Muscle of leg (tissue), 11 donors: ENCODE measurements around the gene PIEZO1. TPM values are rescaled to one million over a fixed set of nuclear protein-coding genes. Genes with fewer than 3 reads are reported as not detected.

Experiments
- DNase-seq: peaks from one replicate; pipeline ENCODE4 v3.0.0; 2013
- H3K27ac ChIP-seq: one replicate; pipeline ENCODE4 v1.5.1; 2013; ENCODE audit warnings: mild to moderate bottlenecking, low read length, control low read depth
- H3K27me3 ChIP-seq: one replicate; pipeline ENCODE4 v1.6.1; 2013; ENCODE audit warnings: low read length; ENCODE audit not compliant: control insufficient read depth, insufficient read depth
- H3K36me3 ChIP-seq: one replicate; pipeline ENCODE4 v1.6.1; 2013; ENCODE audit warnings: low read length; ENCODE audit not compliant: control insufficient read depth, insufficient read depth
- H3K4me1 ChIP-seq: one replicate; pipeline ENCODE4 v1.6.1; 2013; ENCODE audit warnings: low read length; ENCODE audit not compliant: control insufficient read depth, insufficient read depth
- H3K4me3 ChIP-seq: one replicate; pipeline ENCODE4 v1.5.1; 2013; ENCODE audit warnings: low read length, control low read depth
- H3K9me3 ChIP-seq: replicated peaks from 2 replicates; pipeline ENCODE4 v1.6.1; 2013; ENCODE audit warnings: low read depth, low read length; ENCODE audit not compliant: control insufficient read depth
- WGBS: methylation state at CpG from one replicate; pipeline ENCODE4 v1.1.5; 2013; ENCODE audit warnings: missing lambda C conversion rate; ENCODE audit not compliant: insufficient coverage; 5-methylcytosine and 5-hydroxymethylcytosine counted together
- polyA plus RNA-seq, 8 donors: library from polyadenylated mRNA; unstranded; fragments of 120-200 nt; gene quantifications; one replicate each; pipeline versions ENCODE4 v1.2.1 to v1.2.3, GENCODE V29; 2013; ENCODE audit warnings: inconsistent platforms in 1 of 8, low replicate concordance in 1 of 8; ENCODE audit not compliant: insufficient read length in 8 of 8, insufficient read depth in 1 of 8
- total RNA-seq: library from RNA; stranded (reverse); fragments of 120-200 nt; gene quantifications from one replicate; pipeline ENCODE4 v1.2.4, GENCODE V29; 2013

PIEZO1 gene
- total and polyA plus RNA-seq, 9 donors, result 48.6 to 75.6 (median 59.3) TPM

GRCh38 chr16:88752386-88753002 lies 32.5 kb downstream of the PIEZO1 start:
- DNase-seq, result peak; percentile 46
- Histone ChIP-seq H3K4me1 (peaks cover 18% of the 10 kb centered on the region), H3K27ac (no peak overlapping the region), H3K4me3 (no peak overlapping the region), H3K9me3 (no peaks in the 10 kb centered on the region), H3K36me3 (peaks cover 4% of the 10 kb centered on the region), H3K27me3 (no peaks in the 10 kb centered on the region)
- 60% methylated on average over 7 of the region's 16 CpGs for WGBS

DNA sequence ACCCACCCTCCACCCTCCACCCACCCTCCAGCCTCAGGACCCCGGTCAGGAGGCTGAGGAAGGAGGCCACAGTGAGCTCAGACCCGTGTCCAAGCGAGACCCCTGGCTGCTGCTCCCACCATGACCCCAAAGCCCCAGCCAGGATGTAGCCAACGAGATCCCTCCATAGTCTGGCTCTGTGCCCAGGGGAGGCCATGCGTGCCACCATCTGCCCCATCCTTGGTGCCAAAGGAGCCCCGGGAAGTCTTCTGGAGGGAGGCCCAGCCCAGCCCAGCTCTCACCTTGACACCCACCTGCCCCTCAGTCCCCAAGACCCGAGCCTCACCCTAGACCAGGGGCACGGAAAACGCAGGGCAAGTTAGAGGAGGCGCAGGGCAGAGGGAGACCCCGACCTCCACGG lies 34.2 kb downstream of the PIEZO1 start:
- peaks cover 34% of the 10 kb centered on the region for H3K4me1 ChIP-seq
- no peak for DNase-seq
- no peaks in the 10 kb centered on the region for H3K27me3 ChIP-seq
- H3K36me3 ChIP-seq, result peaks cover 4% of the 10 kb centered on the region
- no peak overlapping the region for H3K27ac ChIP-seq
- no peak overlapping the region for H3K4me3 ChIP-seq
- WGBS, result 79% methylated on average over 12 of the region's 12 CpGs
- no peaks in the 10 kb centered on the region for H3K9me3 ChIP-seq

- H3K27me3 ChIP-seq, result peaks cover 2% of the 10 kb centered on the region
- no peaks in the 10 kb centered on the region for H3K9me3 ChIP-seq
- no peak overlapping the region for H3K27ac ChIP-seq
- no peak for DNase-seq
- H3K4me1 ChIP-seq, result peaks cover 44% of the 10 kb centered on the region
- no peak overlapping the region for H3K4me3 ChIP-seq
- whole genome bisulfite sequencing, result 94% methylated on average over 18 of the region's 26 CpGs
- peaks cover 4% of the 10 kb centered on the region for H3K36me3 ChIP-seq
Observed at GRCh38 chr16:88749358-88749757, 35.7 kb downstream of the PIEZO1 start.

DNA sequence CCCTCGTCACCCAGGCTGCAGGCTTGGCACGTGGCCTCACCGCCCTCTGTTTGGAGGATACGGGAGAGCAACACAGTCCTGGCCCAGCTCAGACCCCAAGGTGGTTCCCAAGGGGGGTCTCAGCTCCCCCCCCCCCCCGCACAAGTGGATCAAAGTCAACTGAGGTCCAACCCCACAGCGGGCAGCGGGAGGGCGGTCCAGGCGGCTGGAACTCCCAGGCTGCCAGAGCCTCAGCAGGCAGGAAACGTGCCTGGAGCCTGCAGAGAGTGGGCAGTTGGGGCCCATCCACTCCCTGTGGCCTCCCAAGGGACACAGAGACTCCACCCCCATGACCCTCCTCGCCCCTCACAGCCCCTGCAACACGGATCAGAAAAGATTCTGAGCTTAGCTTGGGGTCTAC lies 36.7 kb downstream of the PIEZO1 start:
- WGBS, result 85% methylated on average over 7 of the region's 12 CpGs
- Histone ChIP-seq H3K4me3 (no peak overlapping the region), H3K4me1 (peaks cover 49% of the 10 kb centered on the region), H3K27me3 (peaks cover 2% of the 10 kb centered on the region), H3K27ac (no peak overlapping the region), H3K36me3 (peaks cover 4% of the 10 kb centered on the region), H3K9me3 (no peaks in the 10 kb centered on the region)
- no peak for DNase-seq

DNA sequence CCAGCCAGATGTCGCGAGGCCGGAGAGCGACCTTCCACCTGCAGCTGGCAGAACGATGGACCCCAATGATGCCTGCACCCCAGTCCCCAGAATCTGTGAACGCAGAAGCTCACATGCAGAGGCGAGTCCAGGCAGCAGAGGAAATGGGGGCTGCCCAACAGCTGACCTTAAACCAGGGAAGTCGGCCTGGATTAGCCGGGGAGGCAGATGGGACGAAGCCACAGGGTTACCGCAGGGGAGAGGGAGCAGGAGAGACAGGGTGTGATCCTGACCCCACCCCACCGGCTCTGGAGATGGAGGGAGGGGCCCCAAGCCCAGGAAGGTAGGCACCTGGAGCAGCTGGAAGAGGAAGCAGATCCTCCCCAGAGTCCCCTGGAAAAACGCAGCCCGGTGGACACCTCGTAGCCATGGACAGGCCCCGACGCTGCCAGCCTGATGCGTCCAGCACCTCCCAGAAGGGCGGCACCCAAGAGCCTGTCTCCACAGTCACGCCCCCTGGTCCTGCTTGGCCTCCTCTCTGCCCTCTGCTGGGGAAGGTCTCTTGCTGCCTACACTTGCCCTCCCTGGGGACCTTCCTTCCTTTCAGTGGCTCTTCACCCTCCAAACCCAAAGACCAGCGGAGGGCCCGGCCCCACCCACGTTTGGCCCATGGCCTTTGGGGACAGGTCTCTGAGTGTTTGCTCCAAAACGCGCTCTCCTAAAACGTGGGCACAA lies 37.3 kb downstream of the PIEZO1 start:
- DNase-seq, result no peak
- Histone ChIP-seq H3K27me3 (peaks cover 2% of the 10 kb centered on the region), H3K4me1 (peaks cover 51% of the 10 kb centered on the region), H3K27ac (no peak overlapping the region), H3K36me3 (peaks cover 4% of the 10 kb centered on the region), H3K4me3 (no peak overlapping the region), H3K9me3 (no peaks in the 10 kb centered on the region)
- WGBS, result 70% methylated on average over 24 of the region's 26 CpGs

GRCh38 chr16:88746506-88746905 lies 38.5 kb downstream of the PIEZO1 start:
- peaks cover 48% of the 10 kb centered on the region for H3K4me1 ChIP-seq
- peak overlapping the region; percentile 93 for H3K27ac ChIP-seq
- peaks cover 2% of the 10 kb centered on the region for H3K27me3 ChIP-seq
- no peaks in the 10 kb centered on the region for H3K9me3 ChIP-seq
- 13% methylated on average over 12 of the region's 17 CpGs for WGBS
- DNase-seq, result peak; percentile 93
- H3K4me3 ChIP-seq, result no peak overlapping the region
- no peaks in the 10 kb centered on the region for H3K36me3 ChIP-seq

- no peak overlapping the region for H3K4me3 ChIP-seq
- H3K9me3 ChIP-seq, result no peaks in the 10 kb centered on the region
- H3K36me3 ChIP-seq, result peaks cover 13% of the 10 kb centered on the region
- H3K27ac ChIP-seq, result peak overlapping the region; percentile 59
- peaks cover 61% of the 10 kb centered on the region for H3K4me1 ChIP-seq
- WGBS, result 32% methylated on average over 25 of the region's 39 CpGs
- H3K27me3 ChIP-seq, result peaks cover 2% of the 10 kb centered on the region
- DNase-seq, result peak; percentile 68
Observed at GRCh38 chr16:88744577-88745521, 40.2 kb downstream of the PIEZO1 start.

DNA sequence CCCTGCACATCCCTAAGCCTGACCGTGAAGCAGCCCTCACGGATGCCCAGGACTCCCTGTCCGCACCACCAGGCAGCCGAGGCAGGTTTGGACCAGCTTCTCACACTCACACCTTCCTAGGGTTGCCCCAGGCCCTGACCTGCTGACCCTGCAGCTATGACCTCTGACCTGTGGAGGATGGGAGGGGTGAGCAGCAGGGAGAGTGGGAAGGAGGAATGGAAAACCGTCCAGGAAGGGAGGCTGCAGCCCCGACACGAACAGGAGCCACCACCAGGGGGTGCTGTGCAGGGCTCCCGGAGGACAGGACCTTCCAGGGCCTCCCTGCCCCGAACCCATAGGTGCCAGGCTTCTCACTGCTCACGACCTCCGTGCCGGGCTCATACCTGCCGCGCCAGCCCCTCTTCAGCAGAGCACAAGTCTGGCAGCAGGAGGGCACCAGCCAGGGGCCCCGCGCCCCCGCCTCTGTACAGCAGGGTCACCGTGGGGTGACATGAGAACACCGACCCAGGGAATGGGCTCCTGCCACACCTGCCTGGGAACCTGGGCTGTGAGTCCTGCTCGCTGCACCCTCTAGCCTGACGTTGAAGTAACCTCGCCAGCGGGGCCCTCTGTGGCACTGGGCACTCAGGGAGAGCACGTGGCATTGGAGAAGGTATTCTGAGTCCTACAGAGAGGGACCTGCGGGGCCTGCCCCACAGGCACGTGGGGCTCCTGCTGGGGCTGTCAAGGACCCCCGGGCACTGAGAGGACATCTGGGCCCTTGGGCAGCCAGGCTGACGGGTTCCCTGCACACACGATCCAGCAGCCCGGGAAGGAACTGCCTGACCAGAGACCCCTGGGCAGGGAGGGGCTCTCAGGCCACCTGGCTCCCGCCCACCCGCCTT lies 41.1 kb downstream of the PIEZO1 start:
- no peak overlapping the region for H3K4me3 ChIP-seq

DNA sequence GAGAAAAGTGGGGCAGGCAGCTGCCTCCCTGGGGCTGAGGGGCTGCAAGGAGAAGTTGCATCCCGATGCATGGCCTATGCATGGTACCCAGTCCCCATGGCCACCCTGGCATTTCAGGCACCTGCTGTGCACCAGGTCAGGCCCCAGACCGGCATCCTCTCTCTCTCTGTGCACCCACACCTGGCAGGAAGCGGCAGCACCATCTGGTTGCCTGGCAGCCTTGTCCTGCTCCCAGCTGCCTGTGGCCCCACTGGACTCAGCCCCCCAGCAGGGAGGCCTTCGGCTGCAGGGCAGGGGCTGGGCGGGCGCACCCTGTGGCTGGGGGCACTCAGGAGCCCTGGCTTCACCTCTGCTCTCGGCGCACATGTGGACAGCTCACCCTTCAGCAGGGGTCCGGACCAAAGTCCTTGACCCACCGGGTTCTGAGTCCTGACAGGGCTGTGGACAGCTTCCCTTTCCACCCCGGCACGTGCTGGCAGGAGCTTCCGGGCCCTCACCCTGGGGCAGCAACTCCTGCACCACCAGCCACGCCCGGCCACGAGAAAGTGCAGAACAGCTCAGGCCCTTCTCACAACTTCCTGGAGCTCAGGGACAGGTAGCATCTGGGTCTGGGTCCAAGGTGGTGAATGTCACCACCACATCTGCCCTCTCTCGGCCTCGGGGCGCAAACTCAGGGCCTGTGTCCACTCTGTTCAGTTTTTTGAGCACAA lies 42.0 kb downstream of the PIEZO1 start:
- no peak overlapping the region for H3K27ac ChIP-seq
- H3K9me3 ChIP-seq, result no peaks in the 10 kb centered on the region
- peaks cover 14% of the 10 kb centered on the region for H3K36me3 ChIP-seq
- H3K27me3 ChIP-seq, result peaks cover 2% of the 10 kb centered on the region
- peaks cover 79% of the 10 kb centered on the region for H3K4me1 ChIP-seq
- no peak overlapping the region for H3K4me3 ChIP-seq
- no peak for DNase-seq
- WGBS, result 87% methylated on average over 19 of the region's 19 CpGs

More for the DNA sequence above, 41.1 kb downstream of the PIEZO1 start:
- DNase-seq, result peak; percentile 58
- no peaks in the 10 kb centered on the region for H3K9me3 ChIP-seq
- peaks cover 70% of the 10 kb centered on the region for H3K4me1 ChIP-seq
- H3K27me3 ChIP-seq, result peaks cover 2% of the 10 kb centered on the region
- WGBS, result 47% methylated on average over 29 of the region's 32 CpGs
- peaks cover 13% of the 10 kb centered on the region for H3K36me3 ChIP-seq
- peak overlapping the region; percentile 59 for H3K27ac ChIP-seq
